ENCODE results near the gene GYS1. TPM values are rescaled to one million over a fixed set of nuclear protein-coding genes. Genes with fewer than 3 reads are reported as not detected.
A peak's percentile ranks its signal among the peaks of the same experiment; 100 is the strongest.

The GYS1 gene
- total RNA-seq, 2 experiments from 2014 or later: 42.2 to 47.6 TPM

DNA sequence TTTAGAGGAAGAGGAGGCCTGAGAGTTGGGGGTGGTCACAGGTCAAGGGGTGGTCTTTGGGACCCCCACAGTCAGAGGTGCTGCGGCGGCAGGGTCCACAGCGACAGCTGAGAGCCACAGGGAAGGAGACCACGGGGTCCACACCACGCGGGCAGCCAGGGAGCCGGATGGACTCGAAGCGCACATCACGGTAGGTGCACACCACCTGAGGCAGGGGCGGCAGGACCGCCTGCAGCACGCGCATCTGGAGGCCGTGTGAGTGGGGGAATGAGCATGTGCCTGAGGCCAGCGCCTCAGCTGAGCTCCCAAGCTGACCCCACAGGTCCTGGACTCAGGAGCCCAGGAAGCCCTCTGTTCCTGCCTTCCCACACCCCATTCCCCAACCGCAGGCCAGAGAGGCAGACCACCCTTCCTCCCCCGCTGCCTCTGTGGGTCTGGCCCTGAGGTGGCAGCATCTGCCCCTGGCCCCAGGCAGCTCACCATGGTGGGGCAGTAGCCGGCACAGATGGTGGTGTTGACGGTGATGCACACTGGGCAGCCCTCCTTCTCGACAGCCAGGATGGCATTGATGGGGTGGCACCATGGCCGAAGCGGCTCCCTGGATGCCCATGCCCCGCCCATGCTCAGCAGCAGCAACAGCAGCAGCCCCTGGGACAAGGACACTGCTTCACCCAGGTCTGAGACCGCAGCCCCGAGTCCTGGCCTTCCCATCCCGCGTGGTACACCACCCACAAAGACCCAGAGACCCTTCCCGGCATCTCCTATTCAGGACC is 23.1 kb upstream of the GYS1 start:
- peaks cover 4% of the 10 kb centered on the region for H3K27me3 Mint-ChIP-seq
- intact Hi-C loops (cut with micrococcal nuclease): no loop called here
- DNase-seq: no peak
- POLR2A ChIA-PET: no interaction called here
- H3K36me3 Mint-ChIP-seq: peaks cover 7% of the 10 kb centered on the region
- CTCF ChIA-PET: interaction anchor here (1.0 kb wide), 1 partner anchor 23 kb away, joined by 3 read pairs; the partner anchor contains the start of genes GYS1 and RUVBL2
- H3K4me1 Mint-ChIP-seq (ENCODE audit: low read depth): peaks cover 30% of the 10 kb centered on the region
- H3K4me3 Mint-ChIP-seq: no peak overlapping the region
- no peak overlapping the region for H3K27ac Mint-ChIP-seq
- no peaks in the 10 kb centered on the region for H3K9me3 Mint-ChIP-seq

DNA sequence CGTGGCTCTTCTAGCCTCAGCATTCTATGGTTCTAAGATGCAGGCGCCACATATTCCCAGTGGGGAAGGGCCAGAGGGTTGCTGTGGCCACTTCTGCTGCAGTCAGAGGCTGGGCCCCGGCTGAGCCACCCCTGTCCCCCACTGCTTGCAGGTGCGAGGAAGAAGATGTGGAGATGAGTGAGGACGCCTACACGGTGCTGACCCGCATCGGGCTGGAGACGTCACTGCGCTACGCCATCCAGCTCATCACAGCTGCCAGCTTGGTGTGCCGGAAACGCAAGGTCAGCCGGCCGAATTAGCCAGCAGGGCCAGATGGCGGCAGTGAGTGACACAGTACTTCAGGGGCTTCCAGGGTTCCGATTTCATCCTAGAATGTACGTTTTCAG is 21.8 kb upstream of the GYS1 start:
- DNase-seq: no peak
- Mint-ChIP-seq H3K36me3 (peaks cover 7% of the 10 kb centered on the region), H3K9me3 (no peaks in the 10 kb centered on the region), H3K4me1 (ENCODE audit: low read depth) (peaks cover 20% of the 10 kb centered on the region), H3K4me3 (no peak overlapping the region), H3K27me3 (peaks cover 4% of the 10 kb centered on the region), H3K27ac (no peak overlapping the region)
- ChIA-PET CTCF (no interaction called here), POLR2A (no interaction called here)
- intact Hi-C loops (cut with micrococcal nuclease): no loop called here

DNA sequence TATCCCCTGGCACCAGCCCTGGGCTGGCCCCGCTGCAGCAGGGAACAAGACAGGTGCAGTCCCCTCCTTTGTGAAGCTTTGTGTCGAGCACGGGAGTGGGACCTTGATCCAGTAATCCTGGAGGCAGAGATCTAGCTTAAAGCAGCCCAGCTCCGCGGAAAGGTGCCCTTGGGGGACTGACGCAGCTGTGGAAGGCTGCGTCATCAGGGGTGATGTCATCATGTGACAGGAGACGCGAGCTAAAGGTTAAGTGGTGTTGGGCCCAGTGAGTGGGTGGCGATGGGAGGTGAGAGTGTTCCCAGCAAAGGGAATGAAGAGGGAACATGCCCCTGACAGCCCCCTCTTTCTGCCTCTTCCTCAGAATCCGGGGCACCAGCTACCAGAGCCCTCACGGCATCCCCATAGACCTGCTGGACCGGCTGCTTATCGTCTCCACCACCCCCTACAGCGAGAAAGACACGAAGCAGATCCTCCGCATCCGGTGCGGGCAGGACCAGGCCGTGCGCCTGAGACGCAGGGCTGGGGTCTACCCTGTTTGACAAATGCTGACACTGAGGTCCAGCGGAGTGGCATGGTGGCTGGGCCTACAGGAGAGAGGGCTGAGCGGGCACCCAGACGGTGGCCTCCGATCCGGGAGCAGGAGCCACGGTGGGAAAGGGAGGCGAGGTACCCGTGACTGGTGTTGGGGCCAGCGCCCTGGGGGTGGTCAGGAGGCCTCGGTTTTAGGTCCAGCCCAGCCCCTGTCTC is 21.2 kb upstream of the GYS1 start:
- H3K27ac Mint-ChIP-seq: no peak overlapping the region

GRCh38 chr19:49011194-49011593 is 18.1 kb upstream of the GYS1 start:
- intact Hi-C loops (cut with micrococcal nuclease): no loop called here
- CTCF ChIA-PET: interaction anchor here (1.4 kb wide), 1 partner anchor 13 kb away, joined by 3 read pairs; no protein-coding TSS in a partner anchor
- POLR2A ChIA-PET: no interaction called here
- peaks cover 13% of the 10 kb centered on the region for H3K36me3 Mint-ChIP-seq
- no peak for DNase-seq
- H3K27me3 Mint-ChIP-seq: no peaks in the 10 kb centered on the region
- no peak overlapping the region for H3K27ac Mint-ChIP-seq
- H3K4me1 Mint-ChIP-seq (ENCODE audit: low read depth): no peaks in the 10 kb centered on the region
- no peak overlapping the region for H3K4me3 Mint-ChIP-seq
- H3K9me3 Mint-ChIP-seq: no peaks in the 10 kb centered on the region

More for the DNA sequence above, 21.2 kb upstream of the GYS1 start:
- H3K4me3 Mint-ChIP-seq: no peak overlapping the region
- CTCF ChIA-PET: interaction anchor here (1.4 kb wide), 2 partner anchors 15 to 21 kb away, joined by 4 to 5 read pairs; partner anchors contain the start of genes GYS1 and RUVBL2
- POLR2A ChIA-PET: interaction anchor here (0.5 to 0.8 kb wide), 2 partner anchors 14 to 322 kb away, joined by 3 to 4 read pairs; no protein-coding TSS in a partner anchor
- H3K36me3 Mint-ChIP-seq: peaks cover 7% of the 10 kb centered on the region
- peaks cover 4% of the 10 kb centered on the region for H3K27me3 Mint-ChIP-seq
- H3K9me3 Mint-ChIP-seq: no peaks in the 10 kb centered on the region
- peaks cover 17% of the 10 kb centered on the region for H3K4me1 Mint-ChIP-seq (ENCODE audit: low read depth)
- no peak for DNase-seq
- intact Hi-C loops (cut with micrococcal nuclease): no loop called here

- intact Hi-C loops (cut with micrococcal nuclease): no loop called here
- peaks cover 11% of the 10 kb centered on the region for H3K36me3 Mint-ChIP-seq
- H3K27me3 Mint-ChIP-seq: no peaks in the 10 kb centered on the region
- no peaks in the 10 kb centered on the region for H3K9me3 Mint-ChIP-seq
- no peaks in the 10 kb centered on the region for H3K4me1 Mint-ChIP-seq (ENCODE audit: low read depth)
- DNase-seq: no peak
- ChIA-PET CTCF (interaction anchor here (0.8 kb wide), 1 partner anchor 9 kb away, joined by 4 read pairs; no protein-coding TSS in a partner anchor), POLR2A (interaction anchor here (0.5 to 1.1 kb wide), 2 partner anchors 7 to 61 kb away, joined by 3 to 4 read pairs; no protein-coding TSS in a partner anchor)
- no peak overlapping the region for H3K4me3 Mint-ChIP-seq
- no peak overlapping the region for H3K27ac Mint-ChIP-seq
Measured at GRCh38 chr19:49010453-49010852, 17.3 kb upstream of the GYS1 start.

- no peaks in the 10 kb centered on the region for H3K4me1 Mint-ChIP-seq (ENCODE audit: low read depth)
- ChIA-PET POLR2A (interaction anchor here (1.1 kb wide), 1 partner anchor 8 kb away, joined by 4 read pairs; no protein-coding TSS in a partner anchor), CTCF (interaction anchor here (0.8 kb wide), 1 partner anchor 9 kb away, joined by 4 read pairs; no protein-coding TSS in a partner anchor)
- H3K9me3 Mint-ChIP-seq: no peaks in the 10 kb centered on the region
- H3K4me3 Mint-ChIP-seq: no peak overlapping the region
- intact Hi-C loops (cut with micrococcal nuclease): no loop called here
- H3K27me3 Mint-ChIP-seq: no peaks in the 10 kb centered on the region
- H3K27ac Mint-ChIP-seq: no peak overlapping the region
- H3K36me3 Mint-ChIP-seq: peaks cover 14% of the 10 kb centered on the region
- no peak for DNase-seq
Measured at GRCh38 chr19:49009828-49010227, 16.7 kb upstream of the GYS1 start.

DNA sequence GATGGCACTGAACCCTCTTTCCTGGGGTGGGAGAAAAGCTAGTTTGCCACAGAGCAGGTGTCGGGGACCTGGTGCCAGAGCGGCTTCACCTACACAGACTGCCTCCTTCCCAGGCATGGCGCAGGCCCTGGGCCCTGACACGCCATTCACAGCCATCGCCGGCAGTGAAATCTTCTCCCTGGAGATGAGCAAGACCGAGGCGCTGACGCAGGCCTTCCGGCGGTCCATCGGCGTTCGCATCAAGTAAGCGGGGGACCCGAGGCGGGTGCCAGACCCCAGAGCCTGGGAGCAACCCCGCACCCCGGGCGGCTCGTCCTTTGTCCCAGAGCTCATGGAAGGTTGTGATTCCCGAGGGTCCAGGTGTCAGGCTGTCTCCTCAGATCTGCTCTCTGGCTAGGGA is 13.8 kb upstream of the GYS1 start:
- no peak for DNase-seq
- Mint-ChIP-seq H3K9me3 (no peaks in the 10 kb centered on the region), H3K4me1 (ENCODE audit: low read depth) (no peaks in the 10 kb centered on the region), H3K36me3 (peaks cover 20% of the 10 kb centered on the region), H3K27ac (no peak overlapping the region), H3K4me3 (no peak overlapping the region), H3K27me3 (no peaks in the 10 kb centered on the region)
- ChIA-PET CTCF (no interaction called here), POLR2A (no interaction called here)
- intact Hi-C loops (cut with micrococcal nuclease): no loop called here

DNA sequence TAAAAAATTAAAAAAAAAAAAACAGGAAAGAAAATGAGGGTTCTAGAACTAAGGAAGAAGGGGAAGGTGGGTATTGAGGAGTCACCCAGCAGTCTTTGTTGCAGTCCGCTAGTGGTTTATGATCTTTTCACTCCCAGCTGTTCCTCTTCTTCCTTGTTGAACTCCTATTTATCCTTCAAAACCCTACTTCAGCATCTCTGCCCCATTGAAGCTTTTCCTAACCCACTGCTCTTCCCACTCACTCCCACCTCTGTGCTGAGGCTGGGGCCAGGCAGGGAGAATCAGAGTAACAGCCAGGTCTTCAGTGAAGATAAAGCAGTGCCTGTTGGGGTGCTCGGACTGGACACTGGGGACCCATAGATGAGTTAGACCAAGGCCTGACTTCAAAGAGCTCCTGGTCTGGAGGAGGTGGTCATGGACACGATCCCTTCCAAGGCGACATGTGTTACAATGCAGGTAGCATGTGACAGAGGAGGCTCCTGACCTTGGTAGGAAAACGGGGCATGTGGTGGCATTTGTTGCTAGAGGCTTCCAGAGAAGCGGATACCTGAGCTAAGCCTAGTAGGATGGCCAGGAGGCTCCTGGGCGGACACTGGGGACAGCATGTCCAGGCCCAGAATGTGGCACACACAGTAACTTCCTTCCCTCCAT is 12.0 kb upstream of the GYS1 start:
- CTCF ChIA-PET: interaction anchor here (1.8 kb wide), 1 partner anchor 12 kb away, joined by 5 read pairs; the partner anchor contains the start of genes GYS1 and RUVBL2
- no peak for DNase-seq
- Mint-ChIP-seq H3K4me3 (no peak overlapping the region), H3K9me3 (no peaks in the 10 kb centered on the region), H3K4me1 (ENCODE audit: low read depth) (no peaks in the 10 kb centered on the region), H3K27me3 (no peaks in the 10 kb centered on the region), H3K27ac (no peak overlapping the region), H3K36me3 (peaks cover 20% of the 10 kb centered on the region)
- POLR2A ChIA-PET: no interaction called here
- intact Hi-C loops (cut with micrococcal nuclease): no loop called here

DNA sequence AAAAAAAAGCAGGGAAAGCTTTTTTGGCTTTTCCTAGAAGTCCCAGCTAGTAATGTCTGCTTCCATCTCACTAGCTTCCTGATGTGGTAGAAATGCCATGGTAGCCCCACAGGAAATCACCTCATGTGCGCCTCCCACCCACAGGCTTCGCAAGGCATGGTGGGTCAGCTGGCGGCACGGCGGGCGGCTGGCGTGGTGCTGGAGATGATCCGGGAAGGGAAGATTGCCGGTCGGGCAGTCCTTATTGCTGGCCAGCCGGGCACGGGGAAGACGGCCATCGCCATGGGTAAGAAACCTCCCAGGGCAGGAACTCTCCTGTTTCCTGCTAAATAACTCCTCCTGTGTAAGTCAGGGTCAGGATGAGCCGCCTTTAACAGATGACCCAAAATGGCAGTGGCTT is 11.0 kb upstream of the GYS1 start:
- H3K27me3 Mint-ChIP-seq: no peaks in the 10 kb centered on the region

DNA sequence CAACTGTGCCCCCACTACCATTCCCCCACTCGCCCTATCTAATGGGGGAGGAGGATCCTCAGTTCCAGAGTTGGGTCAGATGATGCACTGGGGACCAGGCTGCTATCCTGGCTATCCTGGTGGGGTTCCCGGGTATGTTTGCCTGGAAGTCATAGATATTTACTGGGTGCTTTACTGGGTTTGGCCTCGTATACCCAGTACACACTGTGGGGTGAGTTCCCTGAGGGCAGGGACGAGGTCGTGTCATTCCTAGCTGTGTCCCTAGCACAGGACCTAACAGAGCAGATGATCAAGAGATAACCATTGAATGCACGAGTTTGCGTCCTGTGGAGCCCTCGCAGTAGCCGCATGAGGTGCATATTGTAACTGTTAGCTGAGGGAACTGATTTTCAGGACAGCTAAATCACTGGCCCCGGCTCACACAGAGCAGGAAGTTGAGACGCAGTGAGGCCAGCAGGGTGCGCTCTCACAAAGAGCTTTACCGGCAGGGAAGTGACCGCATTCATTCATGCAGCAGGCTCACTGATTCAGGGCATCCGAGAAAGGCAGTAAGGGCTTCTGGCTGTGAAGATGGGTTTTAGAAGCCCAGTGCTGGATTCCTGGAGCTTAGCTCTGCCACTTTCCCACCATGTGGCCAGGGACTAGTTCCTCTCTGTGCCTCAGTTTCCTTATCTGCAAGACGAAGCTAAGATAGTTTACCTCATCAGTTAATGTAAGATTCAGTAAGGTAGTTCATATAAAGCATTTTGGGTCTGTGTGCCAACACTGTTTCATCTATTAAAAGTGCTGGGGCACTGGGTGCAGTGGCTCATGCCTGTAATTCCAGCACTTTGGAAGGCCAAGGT is 6.6 kb upstream of the GYS1 start:
- peaks cover 18% of the 10 kb centered on the region for H3K4me1 Mint-ChIP-seq (ENCODE audit: low read depth)
- peaks cover 27% of the 10 kb centered on the region for H3K36me3 Mint-ChIP-seq
- ChIA-PET POLR2A (interaction anchor here (1.1 to 1.2 kb wide), 2 partner anchors 14 to 18 kb away, joined by 3 read pairs; no protein-coding TSS in a partner anchor), CTCF (interaction anchor here (0.6 to 4.3 kb wide), 31 partner anchors 9 to 225 kb away, joined by 3 to 42 read pairs (median 4); partner anchors contain the start of genes CGB7 and HSD17B14)
- peak; percentile 84 for DNase-seq
- intact Hi-C loops (cut with micrococcal nuclease): loop anchor here (10.0 kb wide), 1 partner anchor 85 kb away; the partner anchor contains the start of gene SNRNP70
- no peak overlapping the region for H3K4me3 Mint-ChIP-seq
- no peaks in the 10 kb centered on the region for H3K9me3 Mint-ChIP-seq
- H3K27me3 Mint-ChIP-seq: no peaks in the 10 kb centered on the region
- H3K27ac Mint-ChIP-seq: peak overlapping the region; percentile 38

More for the DNA sequence above, 11.0 kb upstream of the GYS1 start:
- ChIA-PET POLR2A (no interaction called here), CTCF (interaction anchor here (1.1 to 1.3 kb wide), 3 partner anchors 14 to 216 kb away, joined by 3 to 4 read pairs (median 3); no protein-coding TSS in a partner anchor)
- peaks cover 5% of the 10 kb centered on the region for H3K4me1 Mint-ChIP-seq (ENCODE audit: low read depth)
- no peak for DNase-seq
- peaks cover 27% of the 10 kb centered on the region for H3K36me3 Mint-ChIP-seq
- intact Hi-C loops (cut with micrococcal nuclease): no loop called here
- H3K4me3 Mint-ChIP-seq: no peak overlapping the region
- no peak overlapping the region for H3K27ac Mint-ChIP-seq
- no peaks in the 10 kb centered on the region for H3K9me3 Mint-ChIP-seq

GRCh38 chr19:48997972-48998371 is 4.9 kb upstream of the GYS1 start:
- intact Hi-C loops (cut with micrococcal nuclease): loop anchor here (10.0 kb wide), 1 partner anchor 87 kb away; the partner anchor contains the start of gene SNRNP70
- Mint-ChIP-seq H3K27me3 (no peaks in the 10 kb centered on the region), H3K4me1 (ENCODE audit: low read depth) (peaks cover 27% of the 10 kb centered on the region), H3K4me3 (no peak overlapping the region), H3K27ac (no peak overlapping the region), H3K36me3 (peaks cover 23% of the 10 kb centered on the region), H3K9me3 (no peaks in the 10 kb centered on the region)
- ChIA-PET POLR2A (no interaction called here), CTCF (interaction anchor here (0.6 to 4.3 kb wide), 10 partner anchors 13 to 202 kb away, joined by 3 to 42 read pairs (median 4); a partner anchor contains a TSS)
- peak; percentile 71 for DNase-seq
